ENCODE results near the gene CCL4. TPM values are rescaled to one million over a fixed set of nuclear protein-coding genes. Genes with fewer than 3 reads are reported as not detected.

Gene CCL4
- total RNA-seq, 2 donors from 2014 or later, result 5.8 to 16.5 TPM

- ATAC-seq (ENCODE audit: insufficient number of reproducible peaks, low FRiP score, low read depth) (no peak), DNase-seq (ENCODE audit: low spot score) (no peak)
- TF ChIP-seq, protein P1, sequence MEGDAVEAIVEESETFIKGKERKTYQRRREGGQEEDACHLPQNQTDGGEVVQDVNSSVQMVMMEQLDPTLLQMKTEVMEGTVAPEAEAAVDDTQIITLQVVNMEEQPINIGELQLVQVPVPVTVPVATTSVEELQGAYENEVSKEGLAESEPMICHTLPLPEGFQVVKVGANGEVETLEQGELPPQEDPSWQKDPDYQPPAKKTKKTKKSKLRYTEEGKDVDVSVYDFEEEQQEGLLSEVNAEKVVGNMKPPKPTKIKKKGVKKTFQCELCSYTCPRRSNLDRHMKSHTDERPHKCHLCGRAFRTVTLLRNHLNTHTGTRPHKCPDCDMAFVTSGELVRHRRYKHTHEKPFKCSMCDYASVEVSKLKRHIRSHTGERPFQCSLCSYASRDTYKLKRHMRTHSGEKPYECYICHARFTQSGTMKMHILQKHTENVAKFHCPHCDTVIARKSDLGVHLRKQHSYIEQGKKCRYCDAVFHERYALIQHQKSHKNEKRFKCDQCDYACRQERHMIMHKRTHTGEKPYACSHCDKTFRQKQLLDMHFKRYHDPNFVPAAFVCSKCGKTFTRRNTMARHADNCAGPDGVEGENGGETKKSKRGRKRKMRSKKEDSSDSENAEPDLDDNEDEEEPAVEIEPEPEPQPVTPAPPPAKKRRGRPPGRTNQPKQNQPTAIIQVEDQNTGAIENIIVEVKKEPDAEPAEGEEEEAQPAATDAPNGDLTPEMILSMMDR (IDR thresholded peaks at IDR 0.05), result no peak
- H3K4me3 ChIP-seq, result no peak overlapping the region
- H3K27me3 ChIP-seq (replicated peaks; ENCODE audit: insufficient read depth), result no peaks in the 10 kb centered on the region
- no peak overlapping the region for H3K27ac ChIP-seq
- H3K36me3 ChIP-seq, result no peaks in the 10 kb centered on the region
- no peaks in the 10 kb centered on the region for H3K4me1 ChIP-seq (ENCODE audit: control insufficient read depth in 1 of 2, low read depth in 2 of 2)
- no peaks in the 10 kb centered on the region for H3K9me3 ChIP-seq
These were observed 31.8 kb downstream of the CCL4 start for GRCh38 chr17:36135465-36135864.

- H3K9me3 ChIP-seq, result no peaks in the 10 kb centered on the region
- H3K27ac ChIP-seq, result no peak overlapping the region
- no peak for DNase-seq (ENCODE audit: low spot score)
- no peaks in the 10 kb centered on the region for H3K27me3 ChIP-seq (replicated peaks; ENCODE audit: insufficient read depth)
- H3K4me1 ChIP-seq (ENCODE audit: control insufficient read depth in 1 of 2, low read depth in 2 of 2), result no peaks in the 10 kb centered on the region
- H3K36me3 ChIP-seq, result no peaks in the 10 kb centered on the region
- no peak overlapping the region for H3K4me3 ChIP-seq
- TF ChIP-seq, protein P1 (IDR thresholded peaks at IDR 0.05), result no peak
- ATAC-seq (ENCODE audit: insufficient number of reproducible peaks, low FRiP score, low read depth), result no peak
These were observed 32.4 kb downstream of the CCL4 start for GRCh38 chr17:36136036-36136435.

DNA sequence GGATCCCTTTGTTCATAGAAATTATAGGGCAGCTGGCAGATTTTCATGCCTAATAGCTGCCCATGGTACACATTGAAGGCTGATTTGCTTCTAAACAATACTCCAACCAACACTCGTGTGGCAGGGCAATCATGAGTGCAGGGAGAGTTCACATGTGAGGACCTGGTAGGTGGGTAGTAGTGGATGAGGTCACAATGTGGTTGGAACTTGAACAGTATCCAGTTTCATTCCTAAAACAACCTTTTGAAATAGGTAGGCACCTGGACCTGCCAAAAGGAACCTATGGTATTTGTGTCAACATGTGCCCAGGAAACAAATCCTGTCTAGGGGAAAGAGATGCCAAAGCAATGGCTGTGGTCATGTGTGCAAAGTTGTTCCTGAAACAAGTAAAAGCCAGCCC, 32.8 kb downstream of the CCL4 start:
- Histone ChIP-seq H3K27ac (no peak overlapping the region), H3K4me3 (no peak overlapping the region), H3K4me1 (ENCODE audit: control insufficient read depth in 1 of 2, low read depth in 2 of 2) (no peaks in the 10 kb centered on the region), H3K9me3 (no peaks in the 10 kb centered on the region), H3K36me3 (no peaks in the 10 kb centered on the region), H3K27me3 (replicated peaks; ENCODE audit: insufficient read depth) (no peaks in the 10 kb centered on the region)
- TF ChIP-seq, protein P1 (IDR thresholded peaks at IDR 0.05), result no peak
- ATAC-seq (ENCODE audit: insufficient number of reproducible peaks, low FRiP score, low read depth) (no peak), DNase-seq (ENCODE audit: low spot score) (no peak)

DNA sequence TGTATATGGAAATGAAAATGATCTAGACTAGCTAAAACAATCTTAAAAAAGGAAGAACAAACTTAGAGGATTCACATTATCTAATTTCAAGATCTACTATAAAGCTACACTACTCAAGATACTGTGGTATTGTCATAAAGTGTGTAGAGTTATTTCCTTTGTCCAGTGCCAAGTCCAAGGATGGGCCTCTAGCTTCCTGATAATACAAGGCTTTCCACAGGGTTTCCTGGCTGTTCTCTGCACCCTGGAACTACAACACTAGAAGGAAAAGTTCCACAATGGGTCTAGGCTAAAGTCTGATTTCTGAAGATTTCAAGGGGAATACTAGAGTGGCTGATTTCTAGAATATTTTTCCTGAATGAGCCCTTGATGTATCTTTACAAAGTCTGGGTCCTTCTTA, 38.6 kb downstream of the CCL4 start:
- TF ChIP-seq, protein P1 (IDR thresholded peaks at IDR 0.05), result no peak
- Histone ChIP-seq H3K9me3 (no peaks in the 10 kb centered on the region), H3K27ac (no peak overlapping the region), H3K36me3 (no peaks in the 10 kb centered on the region), H3K4me1 (ENCODE audit: control insufficient read depth in 1 of 2, low read depth in 2 of 2) (no peaks in the 10 kb centered on the region), H3K27me3 (replicated peaks; ENCODE audit: insufficient read depth) (no peaks in the 10 kb centered on the region), H3K4me3 (no peak overlapping the region)
- DNase-seq (ENCODE audit: low spot score) (no peak), ATAC-seq (ENCODE audit: insufficient number of reproducible peaks, low FRiP score, low read depth) (no peak)

- no peaks in the 10 kb centered on the region for H3K27me3 ChIP-seq (replicated peaks; ENCODE audit: insufficient read depth)
- no peak overlapping the region for H3K4me3 ChIP-seq
- no peaks in the 10 kb centered on the region for H3K9me3 ChIP-seq
- no peak for DNase-seq (ENCODE audit: low spot score)
- TF ChIP-seq, protein P1 (IDR thresholded peaks at IDR 0.05), result no peak
- no peak for ATAC-seq (ENCODE audit: insufficient number of reproducible peaks, low FRiP score, low read depth)
- H3K36me3 ChIP-seq, result no peaks in the 10 kb centered on the region
- no peaks in the 10 kb centered on the region for H3K4me1 ChIP-seq (ENCODE audit: control insufficient read depth in 1 of 2, low read depth in 2 of 2)
- H3K27ac ChIP-seq, result no peak overlapping the region
These were observed 39.2 kb downstream of the CCL4 start for GRCh38 chr17:36142806-36143205.
